GM18502 (cell line): ENCODE data around the gene FBXL16.

Experiments
- ATAC-seq: cut with Tn5 transposase; IDR thresholded peaks from one replicate; pipeline ENCODE4 v1.9.1; 2021; ENCODE audit warnings: mild to moderate bottlenecking; ENCODE audit not compliant: unreplicated experiment, poor library complexity

Gene FBXL16

GRCh38 chr16:679814-680624 is 25.6 kb downstream of the FBXL16 start, which contains the start of gene STUB1:
TSS of gene STUB1 (plus strand) at chr16:680410. CDS start at chr16:680526, 116 bp downstream.
- ATAC-seq, result peak; percentile 41

GRCh38 chr16:678858-679813 is 26.5 kb downstream of the FBXL16 start:
- no peak for ATAC-seq

- no peak for ATAC-seq
These were observed 27.3 kb downstream of the FBXL16 start for GRCh38 chr16:678209-678857.

GRCh38 chr16:677316-678190 is 28.0 kb downstream of the FBXL16 start:
- ATAC-seq, result no peak

- ATAC-seq, result no peak
These were observed 28.7 kb downstream of the FBXL16 start for GRCh38 chr16:676913-677312.

- ATAC-seq, result no peak
These were observed 29.1 kb downstream of the FBXL16 start for GRCh38 chr16:676565-676902.

GRCh38 chr16:675884-676564 is 29.6 kb downstream of the FBXL16 start:
- no peak for ATAC-seq

- ATAC-seq, result no peak
These were observed 30.4 kb downstream of the FBXL16 start, which contains the start of gene RHBDL1 for GRCh38 chr16:674968-675883. TSS of gene RHBDL1 (plus strand) at chr16:675671. CDS start at chr16:675791, 120 bp downstream.

- no peak for ATAC-seq
These were observed 31.3 kb downstream of the FBXL16 start for GRCh38 chr16:674214-674881.

GRCh38 chr16:673399-673991 is 32.1 kb downstream of the FBXL16 start:
- ATAC-seq, result no peak

GRCh38 chr16:672851-673250 is 32.8 kb downstream of the FBXL16 start:
- ATAC-seq, result no peak

- no peak for ATAC-seq
These were observed 33.2 kb downstream of the FBXL16 start for GRCh38 chr16:672371-672770.

- ATAC-seq, result no peak
These were observed 34.1 kb downstream of the FBXL16 start for GRCh38 chr16:671353-672131.

GRCh38 chr16:670485-671352 is 34.9 kb downstream of the FBXL16 start:
- no peak for ATAC-seq

GRCh38 chr16:669666-670065 is 35.9 kb downstream of the FBXL16 start:
- no peak for ATAC-seq
